Activated B cell treated with CpG ODN at 0.5 μM for 24 hours (primary cell): ENCODE measurements around the gene SLC29A2. TPM values are rescaled to one million over a fixed set of nuclear protein-coding genes. Genes with fewer than 3 reads are reported as not detected.

ENCODE experiments used
- ATAC-seq: fragments of 200-7000 bp; cut with Tn5 transposase; one replicate; pipeline ENCODE4 v1.10.0; 2021; ENCODE audit warnings: low read depth, mild to moderate bottlenecking, moderate library complexity
- CTCF ChIA-PET: fragments of 350-600 bp; sonication (Branson Sonifier 250); formaldehyde crosslinking; loops from one replicate; lab custom pipeline; 2021; ENCODE audit warnings: antibody characterized with exemption; lab: Charles Lee
- POLR2A ChIA-PET: fragments of 350-600 bp; sonication (Branson Sonifier 250); formaldehyde crosslinking; loops from one replicate; lab custom pipeline; 2021; ENCODE audit warnings: antibody characterized with exemption; lab: Charles Lee
- DNase-seq: peaks from one replicate; pipeline ENCODE4 v3.0.0; 2022
- H3K27ac Mint-ChIP-seq: one replicate; pipeline ENCODE4 v1.8.0; 2020; ENCODE audit warnings: mixed read lengths
- H3K27me3 Mint-ChIP-seq: one replicate; pipeline ENCODE4 v1.8.0; 2021; ENCODE audit warnings: mixed read lengths
- H3K36me3 Mint-ChIP-seq: one replicate; pipeline ENCODE4 v1.8.0; 2021; ENCODE audit warnings: low read depth, mixed read lengths
- H3K4me1 Mint-ChIP-seq: one replicate; pipeline ENCODE4 v1.8.0; 2021; ENCODE audit warnings: mixed read lengths
- H3K4me3 Mint-ChIP-seq: one replicate; pipeline ENCODE4 v1.8.0; 2020; ENCODE audit warnings: mild to moderate bottlenecking, mixed read lengths
- H3K9me3 Mint-ChIP-seq: one replicate; pipeline ENCODE4 v1.8.0; 2020; ENCODE audit warnings: mixed read lengths
- intact Hi-C: fragments of 100-400 bp; cut with micrococcal nuclease; formaldehyde crosslinking; loops from one replicate; pipeline ENCODE4 v1.15.1; 2024
- total RNA-seq: library from RNA; stranded (reverse); gene quantifications from 2 replicates; pipeline ENCODE4 v1.2.3, GENCODE V29; 2022
- TF ChIP-seq, protein P1 (sequence below): fragments of 200-600 bp; IDR thresholded peaks from one replicate; pipeline ENCODE4 v1.8.0; 2022; ENCODE audit warnings: antibody characterized with exemption, mild to moderate bottlenecking

SLC29A2 gene
- total RNA-seq, 1 donor from 2014 or later: 17.1 TPM

DNA sequence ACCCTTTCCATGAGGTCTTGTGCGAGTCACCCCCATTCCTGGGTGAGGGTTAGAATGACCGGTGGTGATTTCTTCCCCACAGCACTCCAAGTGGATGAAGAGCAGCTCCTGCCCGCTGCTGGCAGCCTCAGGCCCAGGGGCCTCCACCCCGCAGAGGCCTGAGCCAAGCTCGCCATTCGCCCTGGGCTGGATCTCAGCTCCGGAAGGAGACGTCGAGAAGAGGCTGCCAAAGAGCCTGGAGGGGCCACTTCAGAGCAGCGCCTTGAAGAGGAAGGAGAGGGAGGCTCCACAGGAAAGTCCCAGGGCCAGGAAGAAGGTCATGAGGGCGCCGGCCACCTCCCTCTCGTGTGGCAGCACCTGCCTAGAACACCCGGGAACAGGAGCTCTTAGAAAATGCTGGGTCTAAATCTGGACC lies 8.4 kb downstream of the SLC29A2 start:
- Mint-ChIP-seq H3K27ac (no peak overlapping the region), H3K36me3 (no peaks in the 10 kb centered on the region), H3K27me3 (no peaks in the 10 kb centered on the region), H3K4me3 (no peak overlapping the region), H3K4me1 (no peaks in the 10 kb centered on the region), H3K9me3 (no peaks in the 10 kb centered on the region)
- ChIA-PET CTCF (interaction anchor here (0.6 to 2.2 kb wide), 4 partner anchors 23 to 286 kb away, joined by 3 to 10 read pairs (median 4); no protein-coding TSS in a partner anchor), POLR2A (interaction anchor here (1.3 to 2.1 kb wide), 2 partner anchors 9 to 23 kb away, joined by 4 to 8 read pairs; partner anchors contain the start of gene SLC29A2)
- intact Hi-C loops: no loop called here
- no peak for ATAC-seq
- no peak for DNase-seq
- TF ChIP-seq, protein P1, sequence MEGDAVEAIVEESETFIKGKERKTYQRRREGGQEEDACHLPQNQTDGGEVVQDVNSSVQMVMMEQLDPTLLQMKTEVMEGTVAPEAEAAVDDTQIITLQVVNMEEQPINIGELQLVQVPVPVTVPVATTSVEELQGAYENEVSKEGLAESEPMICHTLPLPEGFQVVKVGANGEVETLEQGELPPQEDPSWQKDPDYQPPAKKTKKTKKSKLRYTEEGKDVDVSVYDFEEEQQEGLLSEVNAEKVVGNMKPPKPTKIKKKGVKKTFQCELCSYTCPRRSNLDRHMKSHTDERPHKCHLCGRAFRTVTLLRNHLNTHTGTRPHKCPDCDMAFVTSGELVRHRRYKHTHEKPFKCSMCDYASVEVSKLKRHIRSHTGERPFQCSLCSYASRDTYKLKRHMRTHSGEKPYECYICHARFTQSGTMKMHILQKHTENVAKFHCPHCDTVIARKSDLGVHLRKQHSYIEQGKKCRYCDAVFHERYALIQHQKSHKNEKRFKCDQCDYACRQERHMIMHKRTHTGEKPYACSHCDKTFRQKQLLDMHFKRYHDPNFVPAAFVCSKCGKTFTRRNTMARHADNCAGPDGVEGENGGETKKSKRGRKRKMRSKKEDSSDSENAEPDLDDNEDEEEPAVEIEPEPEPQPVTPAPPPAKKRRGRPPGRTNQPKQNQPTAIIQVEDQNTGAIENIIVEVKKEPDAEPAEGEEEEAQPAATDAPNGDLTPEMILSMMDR: no peak

DNA sequence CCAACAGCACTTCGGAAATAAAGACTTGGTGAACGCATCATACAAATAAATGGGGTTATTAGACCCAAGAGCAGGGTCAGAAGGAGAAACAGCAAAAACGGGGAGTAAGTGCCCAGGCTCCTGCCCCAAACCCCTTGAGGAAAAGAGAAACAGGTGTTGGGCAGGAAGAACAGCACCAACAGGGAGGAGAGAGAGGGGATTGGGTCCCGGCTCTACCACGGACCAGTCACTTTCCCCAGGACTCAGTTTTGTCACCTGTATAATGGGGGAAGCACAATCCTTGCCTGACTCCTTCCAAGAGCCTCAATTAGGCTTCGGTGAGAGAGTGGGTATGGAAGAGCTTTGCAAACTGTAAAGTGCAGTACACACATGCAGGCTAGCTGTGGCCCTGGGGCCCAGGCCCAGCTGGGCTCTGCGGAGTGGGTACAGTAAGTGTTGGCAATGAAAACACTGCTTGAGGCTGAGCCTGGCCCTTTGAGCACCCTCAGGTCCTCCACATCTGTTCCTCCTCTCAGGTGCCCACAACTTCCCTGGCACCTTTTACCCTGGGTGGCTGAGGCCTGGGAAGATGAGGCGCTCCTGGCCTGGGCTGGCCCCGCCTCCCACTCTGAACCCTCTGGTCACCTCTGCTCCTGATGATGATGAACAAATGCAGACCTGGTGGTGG lies 8.9 kb downstream of the SLC29A2 start:
- Mint-ChIP-seq H3K4me1 (no peaks in the 10 kb centered on the region), H3K27me3 (no peaks in the 10 kb centered on the region), H3K27ac (no peak overlapping the region), H3K9me3 (no peaks in the 10 kb centered on the region), H3K36me3 (no peaks in the 10 kb centered on the region), H3K4me3 (no peak overlapping the region)
- ATAC-seq (no peak), DNase-seq (no peak)
- ChIA-PET CTCF (interaction anchor here (1.1 to 2.2 kb wide), 2 partner anchors 16 to 23 kb away, joined by 3 to 10 read pairs; partner anchors contain the start of gene B4GAT1), POLR2A (interaction anchor here (1.3 to 2.1 kb wide), 2 partner anchors 9 to 24 kb away, joined by 4 to 8 read pairs; partner anchors contain the start of gene SLC29A2)
- TF ChIP-seq, protein P1: no peak
- intact Hi-C loops: no loop called here

DNA sequence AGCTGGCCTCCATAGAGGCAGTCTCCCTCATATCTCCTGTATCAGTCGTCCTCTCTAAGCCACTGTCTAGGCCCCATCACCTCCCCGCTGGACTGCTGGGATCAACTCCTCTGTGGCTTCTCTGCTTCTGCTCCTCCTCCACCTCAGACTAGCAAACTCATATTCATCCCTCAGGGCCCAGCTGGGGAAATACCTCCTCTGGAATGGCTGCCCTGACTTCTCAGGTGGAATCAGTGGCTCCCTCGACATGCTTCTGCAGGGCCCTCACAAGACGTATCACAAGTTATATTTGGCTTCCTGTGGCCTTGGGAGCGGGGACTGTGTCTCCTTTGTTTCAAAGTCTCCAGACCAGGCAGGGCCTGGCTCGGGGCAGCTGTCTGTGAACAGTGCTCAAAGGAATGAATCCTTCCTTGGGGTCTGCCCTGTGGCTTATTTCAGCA lies 10.0 kb downstream of the SLC29A2 start:
- POLR2A ChIA-PET: interaction anchor here (1.2 kb wide), 1 partner anchor 11 kb away, joined by 3 read pairs; no protein-coding TSS in a partner anchor
- Mint-ChIP-seq H3K4me3 (no peak overlapping the region), H3K4me1 (no peaks in the 10 kb centered on the region), H3K27ac (no peak overlapping the region), H3K27me3 (no peaks in the 10 kb centered on the region), H3K9me3 (no peaks in the 10 kb centered on the region), H3K36me3 (no peaks in the 10 kb centered on the region)
- CTCF ChIA-PET: interaction anchor here (1.1 to 1.5 kb wide), 2 partner anchors 14 to 25 kb away, joined by 3 to 5 read pairs; partner anchors contain the start of gene B4GAT1
- no peak for ATAC-seq
- intact Hi-C loops: no loop called here
- TF ChIP-seq, protein P1: no peak
- no peak for DNase-seq

DNA sequence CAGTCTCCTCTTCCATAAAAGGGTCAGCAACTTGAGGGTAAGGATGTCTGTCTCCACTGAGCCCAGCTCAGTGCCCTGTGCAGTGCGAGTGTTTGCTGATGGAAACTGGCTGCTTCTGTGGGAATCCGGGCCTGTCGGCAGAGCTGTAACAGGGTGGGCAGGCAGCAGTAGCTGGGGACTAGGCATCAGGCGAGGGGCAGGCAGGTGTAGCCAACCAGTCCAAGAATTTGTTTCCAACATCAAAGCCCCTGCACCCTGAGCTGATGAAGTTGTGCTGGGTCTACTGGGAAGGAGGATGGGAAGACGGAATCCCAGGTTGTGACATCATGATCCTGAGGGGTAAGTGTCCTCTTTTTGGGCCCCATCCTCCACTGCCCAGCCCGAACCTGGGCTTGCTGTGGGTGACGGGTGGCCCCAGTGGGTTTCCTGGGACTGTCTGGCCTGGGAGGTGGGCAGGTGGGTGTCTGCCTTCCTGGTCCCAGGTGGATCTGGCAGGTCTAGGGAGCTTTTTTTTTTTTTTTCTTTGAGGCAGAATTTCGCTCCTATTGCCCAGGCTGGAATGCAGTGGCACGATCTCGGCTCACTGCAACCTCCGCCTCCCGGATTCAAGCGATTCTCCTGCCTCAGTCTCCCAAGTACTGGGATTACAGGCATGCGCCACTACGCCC lies 11.0 kb downstream of the SLC29A2 start:
- Mint-ChIP-seq H3K27me3 (no peaks in the 10 kb centered on the region), H3K9me3 (no peaks in the 10 kb centered on the region), H3K36me3 (no peaks in the 10 kb centered on the region), H3K4me1 (no peaks in the 10 kb centered on the region), H3K4me3 (no peak overlapping the region), H3K27ac (no peak overlapping the region)
- ChIA-PET POLR2A (interaction anchor here (0.7 to 1.2 kb wide), 2 partner anchors 10 to 45 kb away, joined by 3 to 7 read pairs; no protein-coding TSS in a partner anchor), CTCF (interaction anchor here (1.5 kb wide), 1 partner anchor 26 kb away, joined by 5 read pairs; no protein-coding TSS in a partner anchor)
- TF ChIP-seq, protein P1: no peak
- DNase-seq (no peak), ATAC-seq (no peak)
- intact Hi-C loops: no loop called here
